Astrocyte (in vitro differentiated cells and primary cell): ENCODE measurements around the gene CYTH3. TPM values are rescaled to one million over a fixed set of nuclear protein-coding genes. Genes with fewer than 3 reads are reported as not detected.
"Not testable (repeated sequence)": the region's sequence is repeated elsewhere in the genome, so short reads cannot be mapped to it uniquely, and the experiment has no call there.

ENCODE experiments used
- DNase-seq: peaks from one replicate; pipeline ENCODE4 v3.0.0-alpha.2; 2010; ENCODE audit warnings: low read depth
- FAIRE-seq: peaks from 2 replicates; lab custom pipeline; 2011; peaks lifted over from hg19 to GRCh38; lab: Jason Lieb, UNC
- H2AFZ ChIP-seq: 2 replicates; pipeline ENCODE4 v1.6.0; 2012; ENCODE audit warnings: low read depth, low read length, inconsistent platforms
- H3K27ac ChIP-seq: 2 replicates; pipeline ENCODE4 v1.5.1; 2011; ENCODE audit warnings: low read depth, low read length, inconsistent platforms
- H3K27me3 ChIP-seq: 2 replicates; pipeline ENCODE4 v1.6.0; 2011; ENCODE audit warnings: low read length, inconsistent platforms; ENCODE audit not compliant: insufficient read depth
- H3K36me3 ChIP-seq: 2 replicates; pipeline ENCODE4 v1.5.1; 2011; ENCODE audit warnings: low read length, inconsistent platforms; ENCODE audit not compliant: insufficient read depth
- H3K4me1 ChIP-seq: 2 replicates; pipeline ENCODE4 v1.5.1; 2011; ENCODE audit warnings: low read length, inconsistent platforms; ENCODE audit not compliant: insufficient read depth
- H3K4me2 ChIP-seq: 2 replicates; pipeline ENCODE4 v1.6.0; 2012; ENCODE audit warnings: low read length, inconsistent platforms
- H3K4me3 ChIP-seq: 2 replicates; pipeline ENCODE4 v1.5.1; 2011; ENCODE audit warnings: low read depth, mild to moderate bottlenecking, low read length, inconsistent platforms; ENCODE audit not compliant: insufficient read depth
- H3K79me2 ChIP-seq: 2 replicates; pipeline ENCODE4 v1.6.0; 2012; ENCODE audit warnings: mild to moderate bottlenecking, low read length, inconsistent platforms; ENCODE audit not compliant: insufficient read depth
- H3K9ac ChIP-seq: 2 replicates; pipeline ENCODE4 v1.6.0; 2012; ENCODE audit warnings: mild to moderate bottlenecking, low read length, inconsistent platforms
- H3K9me3 ChIP-seq: 2 replicates; pipeline ENCODE4 v1.5.1; 2012; ENCODE audit warnings: low read depth, mild to moderate bottlenecking, low read length, inconsistent platforms; ENCODE audit not compliant: insufficient read depth
- H4K20me1 ChIP-seq: 2 replicates; pipeline ENCODE4 v1.6.0; 2012; ENCODE audit warnings: low read length, inconsistent platforms; ENCODE audit not compliant: insufficient read depth
- H3K27ac Mint-ChIP-seq: one replicate; pipeline ENCODE4 v1.8.0; 2021; ENCODE audit warnings: mild to moderate bottlenecking, mixed read lengths; ENCODE audit not compliant: unreplicated experiment
- H3K27me3 Mint-ChIP-seq: one replicate; pipeline ENCODE4 v1.8.0; 2021; ENCODE audit warnings: low read depth, mixed read lengths; ENCODE audit not compliant: unreplicated experiment
- H3K36me3 Mint-ChIP-seq: one replicate; pipeline ENCODE4 v1.8.0; 2021; ENCODE audit warnings: low read depth, mixed read lengths; ENCODE audit not compliant: unreplicated experiment
- H3K4me1 Mint-ChIP-seq: one replicate; pipeline ENCODE4 v1.8.0; 2021; ENCODE audit warnings: low read depth, mixed read lengths; ENCODE audit not compliant: unreplicated experiment
- H3K4me3 Mint-ChIP-seq: one replicate; pipeline ENCODE4 v1.8.0; 2021; ENCODE audit warnings: mild to moderate bottlenecking, moderate library complexity, mixed read lengths; ENCODE audit not compliant: unreplicated experiment
- H3K9me3 Mint-ChIP-seq: one replicate; pipeline ENCODE4 v1.8.0; 2021; ENCODE audit warnings: mild to moderate bottlenecking, mixed read lengths; ENCODE audit not compliant: unreplicated experiment
- EZH2 ChIP-seq: IDR thresholded peaks from 2 replicates; pipeline ENCODE4 v1.6.1; 2012; ENCODE audit warnings: mild to moderate bottlenecking, low read length, inconsistent platforms; ENCODE audit not compliant: insufficient read depth
- total RNA-seq: library from RNA; stranded (reverse); gene quantifications from 2 replicates; pipeline ENCODE4 v1.2.1, GENCODE V29; 2021
- TF ChIP-seq, protein P1 (sequence below): IDR thresholded peaks from 2 replicates; pipeline ENCODE4 v1.5.1; 2011; ENCODE audit warnings: low read depth, mild to moderate bottlenecking, inconsistent platforms, low read length, moderate library complexity; ENCODE audit not compliant: insufficient read depth

CYTH3 gene
- total RNA-seq, 1 donor from 2014 or later = 29.3 TPM

DNA sequence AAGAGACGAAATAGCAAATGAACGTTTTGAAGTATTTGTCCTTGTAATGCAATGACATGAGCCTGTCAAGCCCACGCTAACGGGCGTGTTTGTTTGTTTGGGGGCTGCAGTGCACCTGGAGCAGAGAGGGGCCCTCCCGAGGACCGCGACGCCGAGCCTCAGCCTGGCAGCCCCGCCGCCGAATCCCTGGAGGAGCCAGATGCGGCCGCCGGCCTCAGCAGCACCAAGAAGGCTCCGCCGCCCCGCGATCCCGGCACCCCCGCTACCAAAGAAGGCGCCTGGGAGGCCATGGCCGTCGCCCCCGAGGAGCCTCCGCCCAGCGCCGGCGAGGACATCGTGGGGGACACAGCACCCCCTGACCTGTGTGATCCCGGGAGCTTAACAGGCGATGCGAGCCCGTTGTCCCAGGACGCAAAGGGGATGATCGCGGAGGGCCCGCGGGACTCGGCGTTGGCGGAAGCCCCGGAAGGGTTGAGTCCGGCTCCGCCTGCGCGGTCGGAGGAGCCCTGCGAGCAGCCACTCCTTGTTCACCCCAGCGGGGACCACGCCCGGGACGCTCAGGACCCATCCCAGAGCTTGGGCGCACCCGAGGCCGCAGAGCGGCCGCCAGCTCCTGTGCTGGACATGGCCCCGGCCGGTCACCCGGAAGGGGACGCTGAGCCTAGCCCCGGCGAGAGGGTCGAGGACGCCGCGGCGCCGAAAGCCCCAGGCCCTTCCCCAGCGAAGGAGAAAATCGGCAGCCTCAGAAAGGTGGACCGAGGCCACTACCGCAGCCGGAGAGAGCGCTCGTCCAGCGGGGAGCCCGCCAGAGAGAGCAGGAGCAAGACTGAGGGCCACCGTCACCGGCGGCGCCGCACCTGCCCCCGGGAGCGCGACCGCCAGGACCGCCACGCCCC lies 118.5 kb downstream of the CYTH3 start:
- TF ChIP-seq, protein P1, sequence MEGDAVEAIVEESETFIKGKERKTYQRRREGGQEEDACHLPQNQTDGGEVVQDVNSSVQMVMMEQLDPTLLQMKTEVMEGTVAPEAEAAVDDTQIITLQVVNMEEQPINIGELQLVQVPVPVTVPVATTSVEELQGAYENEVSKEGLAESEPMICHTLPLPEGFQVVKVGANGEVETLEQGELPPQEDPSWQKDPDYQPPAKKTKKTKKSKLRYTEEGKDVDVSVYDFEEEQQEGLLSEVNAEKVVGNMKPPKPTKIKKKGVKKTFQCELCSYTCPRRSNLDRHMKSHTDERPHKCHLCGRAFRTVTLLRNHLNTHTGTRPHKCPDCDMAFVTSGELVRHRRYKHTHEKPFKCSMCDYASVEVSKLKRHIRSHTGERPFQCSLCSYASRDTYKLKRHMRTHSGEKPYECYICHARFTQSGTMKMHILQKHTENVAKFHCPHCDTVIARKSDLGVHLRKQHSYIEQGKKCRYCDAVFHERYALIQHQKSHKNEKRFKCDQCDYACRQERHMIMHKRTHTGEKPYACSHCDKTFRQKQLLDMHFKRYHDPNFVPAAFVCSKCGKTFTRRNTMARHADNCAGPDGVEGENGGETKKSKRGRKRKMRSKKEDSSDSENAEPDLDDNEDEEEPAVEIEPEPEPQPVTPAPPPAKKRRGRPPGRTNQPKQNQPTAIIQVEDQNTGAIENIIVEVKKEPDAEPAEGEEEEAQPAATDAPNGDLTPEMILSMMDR = no peak
- TF ChIP-seq EZH2 = no peak
- Histone ChIP-seq H4K20me1 (peaks cover 2% of the 10 kb centered on the region), H3K36me3 (peaks cover 31% of the 10 kb centered on the region), H3K27ac (no peak overlapping the region), H3K9ac (no peak overlapping the region), H3K9me3 (no peaks in the 10 kb centered on the region), H3K4me2 (no peak overlapping the region), H3K79me2 (peaks cover 2% of the 10 kb centered on the region), H3K27me3 (no peaks in the 10 kb centered on the region), H2AFZ (no peak overlapping the region), H3K4me1 (no peaks in the 10 kb centered on the region), H3K4me3 (no peak overlapping the region)
- Mint-ChIP-seq H3K36me3 (peaks cover 21% of the 10 kb centered on the region), H3K27ac (no peak overlapping the region), H3K4me1 (no peaks in the 10 kb centered on the region), H3K9me3 (no peaks in the 10 kb centered on the region), H3K4me3 (no peak overlapping the region), H3K27me3 (no peaks in the 10 kb centered on the region)
- no peak for FAIRE-seq
- DNase-seq = no peak

DNA sequence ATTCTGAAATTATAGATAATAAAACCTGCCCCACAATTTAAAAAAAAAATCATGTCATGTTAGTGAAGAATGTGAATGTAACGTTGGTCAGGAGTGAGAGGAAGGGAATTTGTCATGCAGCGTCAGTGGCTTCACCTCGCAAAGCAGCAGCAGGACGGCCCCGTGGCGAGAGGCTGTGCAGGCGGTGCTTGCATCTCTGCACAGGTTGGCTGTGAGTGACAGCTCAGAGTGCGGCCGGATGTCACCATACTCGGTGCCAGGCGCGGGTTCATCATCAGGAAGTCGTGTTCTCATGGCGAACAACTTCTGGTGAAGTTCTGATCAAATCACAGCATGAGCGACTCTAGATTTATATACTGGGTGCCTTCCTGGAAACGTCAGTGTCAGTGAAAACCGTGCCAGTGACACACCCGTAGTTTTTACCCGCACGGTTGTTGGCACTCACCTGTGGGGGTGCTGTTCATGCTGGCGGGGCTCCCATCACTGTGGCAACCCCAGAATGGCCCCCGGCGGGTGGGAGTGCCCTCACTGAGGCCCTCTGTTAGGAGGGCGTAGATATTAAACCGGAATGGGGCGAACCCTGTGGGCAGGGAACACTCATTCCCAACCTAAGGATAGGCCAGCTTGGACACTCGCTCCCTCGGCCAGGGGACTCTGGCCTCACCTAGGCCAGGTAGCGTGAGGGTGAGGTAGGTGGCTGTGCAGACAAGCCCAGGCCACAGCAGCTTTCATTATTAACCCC lies 120.3 kb downstream of the CYTH3 start:
- Histone ChIP-seq H3K9me3 (no peaks in the 10 kb centered on the region), H3K4me3 (no peak overlapping the region), H3K36me3 (peaks cover 42% of the 10 kb centered on the region), H3K79me2 (peaks cover 2% of the 10 kb centered on the region), H3K27ac (no peak overlapping the region), H4K20me1 (no peaks in the 10 kb centered on the region), H3K4me1 (no peaks in the 10 kb centered on the region), H2AFZ (no peak overlapping the region), H3K9ac (no peak overlapping the region), H3K27me3 (no peaks in the 10 kb centered on the region), H3K4me2 (no peak overlapping the region)
- Mint-ChIP-seq H3K4me1 (no peaks in the 10 kb centered on the region), H3K27ac (no peak overlapping the region), H3K27me3 (no peaks in the 10 kb centered on the region), H3K9me3 (no peaks in the 10 kb centered on the region), H3K4me3 (no peak overlapping the region), H3K36me3 (peaks cover 18% of the 10 kb centered on the region)
- DNase-seq = no peak
- FAIRE-seq = no peak
- TF ChIP-seq, protein P1 = no peak
- no peak for TF ChIP-seq EZH2

DNA sequence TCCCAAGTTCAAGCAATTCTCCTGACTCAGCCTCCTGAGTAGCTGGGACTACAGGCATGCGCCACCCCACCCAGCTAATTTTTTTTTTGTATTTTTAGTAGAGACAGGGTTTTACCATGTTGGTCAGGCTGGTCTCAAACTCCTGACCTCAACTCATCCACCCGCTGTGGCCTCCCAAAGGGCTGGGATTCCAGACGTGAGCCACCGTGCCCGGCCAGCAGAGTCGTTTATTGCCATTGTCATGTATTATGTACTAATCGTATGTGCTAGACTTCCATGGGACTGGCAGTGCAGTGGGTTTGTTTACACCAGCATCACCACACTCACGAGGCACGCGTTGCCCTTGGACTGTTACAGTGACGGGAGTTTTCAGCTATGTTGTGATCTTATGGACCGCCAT lies 120.9 kb downstream of the CYTH3 start:
- not testable (repeated sequence) for DNase-seq, FAIRE-seq
- peaks cover 17% of the 10 kb centered on the region for H3K36me3 Mint-ChIP-seq

More for the DNA sequence above, 120.9 kb downstream of the CYTH3 start:
- not testable (repeated sequence) for H3K9me3 Mint-ChIP-seq, H4K20me1 ChIP-seq, H3K4me3 ChIP-seq, H3K4me1 ChIP-seq, H3K4me1 Mint-ChIP-seq, H3K27me3 Mint-ChIP-seq, H3K9ac ChIP-seq, H3K9me3 ChIP-seq, H3K27me3 ChIP-seq, H3K27ac ChIP-seq, H3K79me2 ChIP-seq, H3K27ac Mint-ChIP-seq, H3K4me2 ChIP-seq, H2AFZ ChIP-seq, H3K4me3 Mint-ChIP-seq
- peaks cover 44% of the 10 kb centered on the region for H3K36me3 ChIP-seq
